ENCODE data around the gene EYA2.

The EYA2 gene

DNA sequence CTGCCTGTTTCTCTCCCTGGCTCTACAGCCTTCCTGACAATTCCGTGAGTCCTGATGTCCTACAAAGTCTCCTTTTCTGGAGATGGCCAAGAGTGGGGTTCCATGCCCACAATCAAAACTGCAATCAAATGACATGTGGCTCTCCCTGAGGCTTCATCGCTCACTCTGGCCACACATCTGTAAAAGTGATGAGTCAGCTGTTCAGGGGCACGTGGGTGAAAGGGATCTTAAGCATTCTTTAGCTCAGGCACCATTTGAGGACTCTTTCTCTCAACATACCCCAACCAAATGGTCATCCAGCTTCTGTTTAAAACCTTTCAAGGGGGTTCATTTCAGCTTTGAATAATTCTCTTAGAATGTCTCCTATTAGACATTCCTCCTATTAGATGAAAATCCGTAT is 42.3 kb upstream of the EYA2 start:
- POLR2A ChIA-PET: no interaction called here
- TF ChIP-seq HDGF (IDR thresholded peaks at IDR 0.05; ENCODE audit: borderline replicate concordance) (no peak), NFRKB (IDR thresholded peaks at IDR 0.05) (no peak), TARDBP (IDR thresholded peaks at IDR 0.05) (no peak), ELF4 (IDR thresholded peaks at IDR 0.05) (no peak), L3MBTL2 (conservative IDR thresholded peaks at IDR 0.05) (no peak), ARNT (IDR thresholded peaks at IDR 0.05) (no peak), FOXK2 (IDR thresholded peaks at IDR 0.05) (no peak), FOXA1 (IDR thresholded peaks at IDR 0.05) (no peak), FOXM1 (IDR thresholded peaks at IDR 0.05; ENCODE audit: borderline replicate concordance) (no peak), SP1 (IDR thresholded peaks at IDR 0.05) (no peak), ZNF384 (IDR thresholded peaks at IDR 0.05) (no peak), BHLHE40 (IDR thresholded peaks at IDR 0.05; ENCODE audit: borderline replicate concordance) (no peak), LEF1 (IDR thresholded peaks at IDR 0.05; ENCODE audit: borderline replicate concordance) (no peak), SUZ12 (IDR thresholded peaks at IDR 0.05) (no peak), CTBP1 (IDR thresholded peaks at IDR 0.05; ENCODE audit: borderline replicate concordance) (no peak)
- TF ChIP-seq, protein P1, sequence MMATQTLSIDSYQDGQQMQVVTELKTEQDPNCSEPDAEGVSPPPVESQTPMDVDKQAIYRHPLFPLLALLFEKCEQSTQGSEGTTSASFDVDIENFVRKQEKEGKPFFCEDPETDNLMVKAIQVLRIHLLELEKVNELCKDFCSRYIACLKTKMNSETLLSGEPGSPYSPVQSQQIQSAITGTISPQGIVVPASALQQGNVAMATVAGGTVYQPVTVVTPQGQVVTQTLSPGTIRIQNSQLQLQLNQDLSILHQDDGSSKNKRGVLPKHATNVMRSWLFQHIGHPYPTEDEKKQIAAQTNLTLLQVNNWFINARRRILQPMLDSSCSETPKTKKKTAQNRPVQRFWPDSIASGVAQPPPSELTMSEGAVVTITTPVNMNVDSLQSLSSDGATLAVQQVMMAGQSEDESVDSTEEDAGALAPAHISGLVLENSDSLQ (IDR thresholded peaks at IDR 0.05): no peak
- CTCF ChIA-PET: interaction anchor here (0.5 kb wide), 1 partner anchor 40 kb away, joined by 3 read pairs; no protein-coding TSS in a partner anchor
- no peak for DNase-seq (ENCODE audit: extremely low spot score)

DNA sequence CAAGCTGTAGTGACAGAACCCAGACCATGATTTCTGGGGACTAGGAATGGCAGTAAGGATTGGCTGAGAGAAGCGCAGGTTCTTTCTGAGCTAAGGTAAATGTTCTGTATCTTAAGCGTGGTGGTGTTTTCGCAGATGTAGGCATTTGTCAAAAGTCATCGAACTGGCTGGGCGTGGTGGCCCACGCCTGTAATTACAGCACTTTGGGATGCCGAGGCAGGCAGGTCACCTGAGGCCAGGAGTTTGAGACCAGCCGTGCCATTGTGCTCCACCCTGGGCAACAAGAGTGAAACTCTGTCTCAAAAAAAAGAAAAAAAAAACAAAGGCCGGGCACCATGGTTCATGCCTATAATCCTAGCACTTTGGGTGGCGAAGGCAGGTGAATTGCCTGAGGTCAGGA is 40.7 kb upstream of the EYA2 start:
- ChIA-PET CTCF (no interaction called here), POLR2A (no interaction called here)
- TF ChIP-seq NFRKB (IDR thresholded peaks at IDR 0.05) (no peak), FOXM1 (IDR thresholded peaks at IDR 0.05; ENCODE audit: borderline replicate concordance) (no peak), ARNT (IDR thresholded peaks at IDR 0.05) (no peak), LEF1 (IDR thresholded peaks at IDR 0.05; ENCODE audit: borderline replicate concordance) (no peak), SUZ12 (IDR thresholded peaks at IDR 0.05) (no peak), ELF4 (IDR thresholded peaks at IDR 0.05) (no peak)
- no peak for DNase-seq (ENCODE audit: extremely low spot score)

DNA sequence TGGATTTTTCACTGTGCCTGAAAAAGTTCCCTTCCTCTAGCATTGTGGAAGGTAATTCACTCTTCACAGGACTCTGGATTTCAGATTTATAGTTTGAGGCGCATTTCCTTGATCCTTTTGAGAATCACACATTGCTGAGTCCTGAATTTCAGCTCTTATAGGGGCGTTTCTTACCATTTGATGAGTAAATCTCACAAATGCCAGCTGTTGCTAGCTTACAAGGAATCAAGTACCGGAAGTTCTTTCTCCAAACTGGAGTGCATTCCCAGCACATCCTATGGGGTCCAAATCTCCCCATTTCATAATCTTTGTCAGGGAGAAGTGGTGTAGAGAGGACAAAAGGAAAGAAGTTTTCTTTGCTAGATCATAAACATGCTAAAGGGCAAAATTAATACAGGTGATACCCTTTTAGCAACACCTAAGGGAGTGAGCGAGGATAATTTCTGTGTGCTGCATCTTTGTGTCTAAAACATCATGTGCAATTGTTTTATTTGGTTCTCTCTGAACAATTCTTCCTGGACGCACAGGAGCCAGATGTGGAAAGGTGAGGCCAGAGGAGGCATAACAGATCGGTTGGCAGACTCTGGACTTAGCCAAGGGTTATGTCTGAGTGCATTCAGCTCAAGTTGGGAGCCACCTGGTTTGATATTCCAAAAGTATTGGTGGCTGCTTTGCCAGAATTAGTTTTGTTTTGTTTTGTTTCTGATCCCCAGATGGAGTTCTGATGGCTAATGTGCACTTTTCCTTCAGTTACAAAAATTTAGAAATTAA is 37.4 kb upstream of the EYA2 start:
- no peak for DNase-seq (ENCODE audit: extremely low spot score)
- ChIA-PET CTCF (no interaction called here), POLR2A (no interaction called here)
- TF ChIP-seq ZNF384 (IDR thresholded peaks at IDR 0.05) (no peak), FOXK2 (IDR thresholded peaks at IDR 0.05) (no peak), CTBP1 (IDR thresholded peaks at IDR 0.05; ENCODE audit: borderline replicate concordance) (no peak), NFRKB (IDR thresholded peaks at IDR 0.05) (no peak), L3MBTL2 (conservative IDR thresholded peaks at IDR 0.05) (no peak), SP1 (IDR thresholded peaks at IDR 0.05) (no peak), SUZ12 (IDR thresholded peaks at IDR 0.05) (no peak), ELF4 (IDR thresholded peaks at IDR 0.05) (no peak), TARDBP (IDR thresholded peaks at IDR 0.05) (no peak), ARNT (IDR thresholded peaks at IDR 0.05) (no peak), FOXM1 (IDR thresholded peaks at IDR 0.05; ENCODE audit: borderline replicate concordance) (no peak), HDGF (IDR thresholded peaks at IDR 0.05; ENCODE audit: borderline replicate concordance) (no peak), FOXA1 (IDR thresholded peaks at IDR 0.05) (no peak), BHLHE40 (IDR thresholded peaks at IDR 0.05; ENCODE audit: borderline replicate concordance) (no peak), LEF1 (IDR thresholded peaks at IDR 0.05; ENCODE audit: borderline replicate concordance) (no peak)
- TF ChIP-seq, protein P1 (IDR thresholded peaks at IDR 0.05): no peak

DNA sequence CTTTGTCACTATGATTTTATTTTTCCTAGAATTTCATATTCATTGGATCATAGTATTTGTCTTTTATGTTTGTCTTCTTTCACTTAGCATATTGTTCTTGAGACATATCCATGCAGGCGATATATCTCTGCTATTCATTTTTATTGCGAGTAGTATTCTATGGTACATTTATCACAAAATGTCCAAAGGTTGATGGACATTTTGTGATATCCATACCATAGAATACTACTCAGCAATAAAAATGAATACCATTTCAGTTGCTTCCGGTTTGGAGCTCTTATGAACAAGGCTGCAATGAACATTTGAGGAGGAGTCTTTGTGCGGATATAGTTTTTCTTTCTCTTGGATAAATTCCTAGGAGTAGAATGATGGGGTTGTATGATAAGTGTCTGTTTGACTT is 28.8 kb upstream of the EYA2 start:
- POLR2A ChIA-PET: no interaction called here
- no peak for TF ChIP-seq NFRKB (IDR thresholded peaks at IDR 0.05)
- TF ChIP-seq FOXM1 (IDR thresholded peaks at IDR 0.05; ENCODE audit: borderline replicate concordance): no peak
- TF ChIP-seq ELF4 (IDR thresholded peaks at IDR 0.05): no peak
- TF ChIP-seq LEF1 (IDR thresholded peaks at IDR 0.05; ENCODE audit: borderline replicate concordance): no peak
- no peak for TF ChIP-seq HDGF (IDR thresholded peaks at IDR 0.05; ENCODE audit: borderline replicate concordance)
- TF ChIP-seq, protein P1 (IDR thresholded peaks at IDR 0.05): no peak
- TF ChIP-seq BHLHE40 (IDR thresholded peaks at IDR 0.05; ENCODE audit: borderline replicate concordance): no peak
- no peak for DNase-seq (ENCODE audit: extremely low spot score)
- CTCF ChIA-PET: interaction anchor here (0.7 kb wide), 1 partner anchor 72 kb away, joined by 3 read pairs; no protein-coding TSS in a partner anchor

DNA sequence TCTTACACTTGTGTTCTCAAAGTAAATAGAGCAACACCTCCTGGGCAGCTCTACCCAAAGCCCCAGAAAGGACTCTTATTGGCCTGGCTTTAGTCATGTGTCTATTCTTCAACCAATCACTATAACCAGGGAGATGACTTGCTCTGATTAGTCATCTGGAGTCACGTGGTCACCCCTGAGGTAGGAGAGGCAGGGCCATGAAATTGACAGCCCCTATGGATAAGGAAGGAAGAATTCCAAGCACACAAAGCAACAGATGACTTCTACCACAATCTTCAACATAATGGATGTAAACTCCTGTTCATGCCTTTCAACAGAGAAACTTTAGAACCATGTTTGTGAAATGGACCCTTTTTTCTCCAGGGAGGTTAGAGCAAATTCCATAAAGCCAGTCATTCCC is 24.6 kb upstream of the EYA2 start:
- CTCF ChIA-PET: no interaction called here
- DNase-seq (ENCODE audit: extremely low spot score): no peak

More for the DNA sequence above, 24.6 kb upstream of the EYA2 start:
- POLR2A ChIA-PET: no interaction called here
- TF ChIP-seq SUZ12 (IDR thresholded peaks at IDR 0.05): no peak
- TF ChIP-seq ELF4 (IDR thresholded peaks at IDR 0.05): no peak
- no peak for TF ChIP-seq BHLHE40 (IDR thresholded peaks at IDR 0.05; ENCODE audit: borderline replicate concordance)
- TF ChIP-seq L3MBTL2 (conservative IDR thresholded peaks at IDR 0.05): no peak
- TF ChIP-seq FOXK2 (IDR thresholded peaks at IDR 0.05): no peak
- TF ChIP-seq, protein P1 (IDR thresholded peaks at IDR 0.05): no peak
- TF ChIP-seq CTBP1 (IDR thresholded peaks at IDR 0.05; ENCODE audit: borderline replicate concordance): no peak
- no peak for TF ChIP-seq FOXA1 (IDR thresholded peaks at IDR 0.05)
- no peak for TF ChIP-seq SP1 (IDR thresholded peaks at IDR 0.05)
- TF ChIP-seq FOXM1 (IDR thresholded peaks at IDR 0.05; ENCODE audit: borderline replicate concordance): no peak
- no peak for TF ChIP-seq ZNF384 (IDR thresholded peaks at IDR 0.05)
- TF ChIP-seq ARNT (IDR thresholded peaks at IDR 0.05): no peak
- no peak for TF ChIP-seq LEF1 (IDR thresholded peaks at IDR 0.05; ENCODE audit: borderline replicate concordance)
- no peak for TF ChIP-seq TARDBP (IDR thresholded peaks at IDR 0.05)
- no peak for TF ChIP-seq NFRKB (IDR thresholded peaks at IDR 0.05)
- TF ChIP-seq HDGF (IDR thresholded peaks at IDR 0.05; ENCODE audit: borderline replicate concordance): no peak

Measured in HEK293T (cell line).